CD4-positive, alpha-beta T cell treated with Interleukin-15 for 1 hour (primary cell): Measurements from ENCODE around the gene CCDC40.
A peak's percentile ranks its signal among the peaks of the same experiment; 100 is the strongest.

Source experiments
- DNase-seq: peaks from one replicate; pipeline ENCODE4 v3.0.0-alpha.2; 2020

The CCDC40 gene

GRCh38 chr17:80119271-80119791 is 82.9 kb downstream of the CCDC40 start:
- DNase-seq, result no peak

DNA sequence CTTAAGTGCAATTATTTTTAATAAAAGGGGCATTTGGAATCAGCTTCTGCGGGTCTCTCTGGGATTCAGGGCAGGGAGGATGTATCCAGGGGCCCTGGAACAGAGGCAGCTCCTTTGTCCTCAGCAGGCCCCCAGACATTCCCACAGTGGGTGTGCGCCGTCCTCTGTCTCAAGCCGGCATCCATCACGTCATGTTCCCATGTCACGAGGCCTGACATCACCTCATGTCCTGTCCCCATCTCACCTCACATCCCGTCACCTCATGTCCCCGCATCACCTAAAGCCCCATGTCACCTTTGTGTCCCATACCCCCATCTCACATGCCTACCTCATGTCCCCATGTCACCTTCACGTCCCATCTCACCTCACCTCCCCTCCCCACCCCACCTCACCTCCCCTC is 83.4 kb downstream of the CCDC40 start:
- DNase-seq, result no peak

DNA sequence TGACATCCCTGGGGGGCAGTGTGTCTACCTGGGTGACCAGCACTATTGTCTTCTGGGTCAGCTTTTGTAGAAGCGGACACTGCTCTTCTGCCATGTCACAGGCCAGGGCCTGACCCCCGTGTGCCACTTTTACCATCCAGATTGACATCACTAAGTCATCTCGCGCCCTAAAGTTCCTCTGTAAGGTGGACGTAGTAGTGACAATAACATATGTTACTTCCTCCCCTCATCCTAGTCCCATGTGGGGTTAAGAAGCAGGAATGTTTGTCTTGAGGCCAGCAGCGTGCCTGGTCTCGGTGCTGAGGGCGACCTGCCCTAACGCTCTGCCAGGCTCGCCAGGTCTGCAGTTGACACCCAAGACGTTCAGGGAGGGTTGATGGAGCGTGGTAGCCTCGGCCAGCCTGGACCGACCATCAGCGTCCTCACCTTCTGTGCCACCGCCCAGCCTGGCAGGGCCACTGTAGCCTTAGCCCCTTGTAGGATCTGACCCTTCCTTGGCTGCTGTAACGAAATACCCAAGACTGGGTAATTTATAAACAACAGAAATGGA is 85.7 kb downstream of the CCDC40 start:
- DNase-seq, result no peak

- no peak for DNase-seq
Measured at GRCh38 chr17:80122926-80123505, 86.6 kb downstream of the CCDC40 start.

DNA sequence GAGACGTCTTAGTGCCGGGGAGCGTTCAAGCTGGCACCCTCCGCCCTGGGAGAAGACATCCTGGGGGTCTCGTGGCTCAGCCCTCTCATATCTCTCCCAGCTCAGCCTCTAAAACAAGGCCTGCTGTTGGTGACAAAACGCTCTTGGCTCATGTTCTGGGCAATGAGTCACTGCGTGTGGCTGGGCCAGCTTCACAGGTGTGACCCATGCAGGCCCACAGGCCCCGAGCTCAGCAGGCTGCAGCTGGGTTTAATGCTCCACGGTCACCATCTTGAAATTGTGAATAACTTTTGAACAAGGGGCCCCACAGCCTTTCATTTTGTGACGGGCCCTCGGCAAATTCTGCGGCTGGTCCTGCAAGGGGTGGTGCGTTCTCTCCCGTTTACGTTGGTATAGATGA is 87.3 kb downstream of the CCDC40 start:
- DNase-seq, result no peak

- DNase-seq, result no peak
Measured at GRCh38 chr17:80124351-80124981, 88.0 kb downstream of the CCDC40 start.

GRCh38 chr17:80125656-80126448 is 89.4 kb downstream of the CCDC40 start:
- no peak for DNase-seq

- DNase-seq, result no peak
Measured at GRCh38 chr17:80126449-80126715, 89.9 kb downstream of the CCDC40 start.

GRCh38 chr17:80129006-80129565 is 92.6 kb downstream of the CCDC40 start:
- DNase-seq, result no peak

- no peak for DNase-seq
Measured at GRCh38 chr17:80130992-80131391, 94.5 kb downstream of the CCDC40 start.

DNA sequence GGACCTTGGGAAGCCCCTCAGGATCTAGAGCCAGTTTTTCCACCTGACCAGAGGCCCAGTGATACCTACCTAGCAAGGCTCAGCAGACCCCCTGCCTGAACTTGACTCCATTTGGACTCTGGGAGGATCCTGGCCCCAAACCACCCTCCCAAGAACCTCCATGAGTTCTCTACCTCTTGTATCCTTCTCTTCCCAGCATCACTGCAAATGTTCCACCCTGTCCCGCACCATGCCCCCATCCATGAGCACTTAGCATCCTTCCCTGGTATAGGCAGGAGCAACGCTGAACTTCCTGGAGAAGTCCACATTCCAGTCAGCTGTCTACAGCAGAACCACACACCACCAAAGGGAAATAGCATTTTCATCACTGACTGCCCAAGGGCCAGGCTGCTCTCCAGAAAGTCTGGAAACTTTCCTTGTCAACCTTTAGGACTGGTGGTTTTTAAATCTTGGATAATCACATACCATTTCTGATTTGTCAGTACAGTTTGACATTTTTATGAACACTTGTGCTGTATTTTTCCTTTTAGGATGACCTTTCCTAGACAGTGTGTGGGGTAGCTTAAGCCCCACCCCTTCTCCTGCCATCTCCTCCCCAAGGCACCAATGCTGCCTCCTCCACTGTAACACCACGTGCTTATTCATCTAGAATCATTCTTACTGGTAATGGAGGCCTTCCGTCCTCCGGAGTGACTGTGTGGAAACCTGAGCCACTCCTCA is 96.6 kb downstream of the CCDC40 start:
- no peak for DNase-seq

DNA sequence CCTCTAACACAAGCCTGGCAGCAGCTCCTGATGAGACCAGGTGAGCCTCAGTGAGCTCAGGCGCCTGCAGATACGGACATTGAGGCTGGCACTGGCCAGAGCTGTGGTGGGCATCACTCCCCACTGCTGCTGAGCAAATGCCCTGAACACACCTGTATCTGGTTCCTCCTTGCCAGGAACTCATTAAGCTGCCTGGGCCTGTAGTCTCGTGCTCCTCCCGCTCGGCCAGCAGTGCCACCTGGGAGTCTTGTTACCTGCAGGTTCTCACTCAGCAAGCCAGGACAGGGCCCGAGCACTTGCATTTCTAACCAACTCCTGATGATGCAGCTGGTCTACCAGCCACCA is 97.2 kb downstream of the CCDC40 start:
- DNase-seq, result no peak

GRCh38 chr17:80137131-80137530 is 100.7 kb downstream of the CCDC40 start:
- no peak for DNase-seq

DNA sequence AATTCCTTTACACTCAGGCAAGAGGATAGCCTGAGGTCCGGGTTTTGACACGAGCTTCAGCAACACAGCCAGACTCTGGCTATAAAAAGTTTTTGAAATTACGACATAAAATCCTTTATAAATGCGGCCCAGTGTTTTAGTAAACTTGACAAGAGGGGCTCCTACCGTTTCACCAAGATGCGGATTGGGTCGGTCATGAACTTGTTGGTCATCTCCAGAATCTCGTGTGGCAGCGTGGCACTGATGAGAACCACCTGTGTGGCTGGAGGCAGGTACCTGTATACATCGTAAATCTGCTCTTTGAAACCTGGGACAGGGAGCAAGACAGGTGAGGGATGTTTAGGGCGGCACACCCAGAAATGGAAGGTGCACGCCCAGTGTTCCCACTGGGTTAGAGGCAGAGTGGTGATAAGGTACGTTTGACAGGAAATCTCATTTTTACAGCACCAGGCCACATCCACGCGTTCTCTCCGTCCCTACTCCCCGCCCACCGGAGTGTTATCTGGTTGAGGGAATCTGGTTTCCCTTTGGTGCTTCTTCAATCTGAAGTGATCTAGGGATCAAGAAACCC is 102.5 kb downstream of the CCDC40 start:
- no peak for DNase-seq

DNA sequence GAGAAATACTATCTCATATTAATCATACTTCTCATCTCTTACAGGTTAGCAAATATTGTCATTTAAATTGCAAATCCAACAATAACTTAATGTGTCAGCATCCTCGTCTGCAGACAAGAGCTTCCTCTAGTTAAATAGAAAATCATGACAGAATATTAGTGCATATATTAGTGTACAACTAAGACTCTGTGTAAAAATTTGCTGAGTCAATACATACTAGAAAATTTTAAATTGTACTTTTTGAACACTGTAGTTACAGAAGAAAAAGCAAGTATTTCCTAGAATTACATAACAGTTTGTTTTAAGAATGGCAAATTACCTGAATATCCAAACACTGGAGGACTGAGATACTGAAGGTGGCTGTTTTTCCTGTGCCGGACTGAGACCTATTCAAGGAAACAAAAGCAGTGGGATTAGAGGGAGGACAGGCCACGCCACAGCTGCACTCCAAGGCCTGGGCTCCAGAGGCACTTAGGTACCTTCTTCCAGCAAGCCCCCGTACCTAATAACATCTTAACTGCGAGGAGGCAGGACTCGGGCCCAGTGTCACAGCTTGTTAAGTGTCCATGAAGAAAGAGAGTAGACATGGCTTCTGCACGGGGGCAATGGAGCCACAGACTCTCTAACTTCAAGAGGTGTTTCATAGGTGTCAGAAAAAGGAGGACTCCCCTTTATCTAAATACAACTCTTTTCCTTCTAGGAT is 105.2 kb downstream of the CCDC40 start:
- DNase-seq, result no peak

DNA sequence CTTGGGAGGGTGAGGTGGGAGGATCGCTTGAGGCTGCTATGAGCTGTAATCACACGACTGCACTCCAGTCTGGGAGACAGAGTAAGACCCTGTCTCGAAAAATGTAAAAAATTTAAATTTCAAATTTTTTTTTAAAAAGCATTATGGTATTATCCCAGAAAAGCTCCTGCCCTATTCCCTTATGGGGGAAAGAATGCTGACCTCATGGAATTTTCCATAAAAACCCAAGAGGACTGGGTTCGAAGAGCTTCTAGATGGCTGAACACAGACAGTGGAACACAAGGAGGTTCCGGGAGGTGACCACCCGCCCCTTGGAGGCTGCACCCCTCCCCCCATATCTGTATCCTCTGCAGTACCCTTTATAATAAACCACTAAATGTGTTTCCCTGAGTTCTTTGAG is 106.5 kb downstream of the CCDC40 start:
- no peak for DNase-seq

DNA sequence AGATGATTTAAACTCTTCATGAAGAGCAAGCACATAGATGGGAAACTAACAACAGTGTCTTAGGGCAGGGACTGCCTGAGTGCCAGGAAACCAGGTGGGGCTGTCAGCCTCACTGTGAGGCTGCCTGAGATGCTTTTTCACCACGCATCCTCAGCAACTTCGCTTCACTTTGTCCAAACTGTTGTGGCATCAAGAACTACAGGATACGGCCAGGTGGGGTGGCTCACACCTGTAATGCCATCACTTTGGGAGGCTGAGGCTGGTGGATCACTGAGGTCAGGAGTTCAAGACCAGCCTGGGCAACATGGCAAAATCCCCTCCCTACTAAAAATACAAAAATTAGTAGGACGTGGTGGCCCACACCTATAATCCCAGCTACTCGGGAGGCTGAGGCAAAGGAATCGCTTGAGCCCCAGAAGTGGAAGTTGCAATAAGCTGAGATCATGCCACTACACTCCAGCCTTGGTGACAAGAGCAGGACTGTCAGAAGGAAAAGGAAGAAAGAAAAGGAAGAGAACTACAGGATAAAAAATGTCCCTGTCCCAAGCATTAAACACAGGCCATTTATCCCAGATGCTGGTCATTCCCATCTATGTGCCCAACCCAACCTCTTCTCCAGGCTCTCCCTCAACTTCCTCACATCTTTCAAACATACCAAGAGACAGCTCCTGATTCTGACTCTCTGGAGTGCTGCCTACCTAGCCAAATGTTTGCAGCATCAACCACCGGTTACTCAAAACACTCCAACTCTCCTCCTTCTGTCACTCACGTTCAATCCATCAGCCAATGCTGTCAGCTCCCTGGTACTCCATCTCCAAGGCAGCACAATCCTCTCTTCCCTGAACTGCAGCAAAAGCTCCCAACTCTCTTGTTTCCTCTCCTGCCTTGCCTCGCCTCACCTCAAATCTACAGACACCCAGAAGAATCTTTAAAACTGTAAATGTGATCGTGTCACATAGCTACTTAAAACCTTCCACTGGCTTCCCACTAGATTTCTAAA is 108.9 kb downstream of the CCDC40 start:
- no peak for DNase-seq

- DNase-seq, result no peak
Measured at GRCh38 chr17:80146121-80147034, 109.9 kb downstream of the CCDC40 start.

GRCh38 chr17:80147035-80147822 is 110.8 kb downstream of the CCDC40 start, which contains the start of gene EIF4A3:
Gene EIF4A3 (minus strand): TSS chr17:80147128. CDS start chr17:80146961, 167 bp downstream.
- DNase-seq, result peak; percentile 98
